ENCODE data around the gene GPRIN1. TPM values are rescaled to one million over a fixed set of nuclear protein-coding genes. Genes with fewer than 3 reads are reported as not detected.

The GPRIN1 gene
- total and polyA plus RNA-seq, 2 donors (not counting 1 experiment from before 2014, with no cell fraction given): 1.9 to 6.3 TPM

GRCh38 chr5:176589039-176589769 is 20.8 kb downstream of the GPRIN1 start:
- TF ChIP-seq EZH2 (IDR thresholded peaks at IDR 0.05; ENCODE audit: low read length, missing control alignments) (no peak), CTCF (conservative IDR thresholded peaks at IDR 0.05 in 1 of 2, IDR thresholded peaks at IDR 0.05 in 1 of 2; ENCODE audit: low read depth in 1 of 2, low read length in 2 of 2) (no peak)
- Histone ChIP-seq H3K4me1 (ENCODE audit: control insufficient read depth, extremely low read depth, insufficient read depth, low read length) (no peaks in the 10 kb centered on the region), H3K79me2 (ENCODE audit: control insufficient read depth, insufficient read depth, low read length) (no peaks in the 10 kb centered on the region), H3K27ac (ENCODE audit: insufficient read depth, low read length) (no peak overlapping the region), H2AFZ (ENCODE audit: low read length) (no peak overlapping the region), H3K36me3 (ENCODE audit: control insufficient read depth, insufficient read depth, low read length) (no peaks in the 10 kb centered on the region), H3K4me2 (ENCODE audit: extremely low read depth, insufficient read depth, low read length) (no peak overlapping the region), H3K9ac (ENCODE audit: insufficient read depth, low read length) (no peak overlapping the region), H3K27me3 (ENCODE audit: control insufficient read depth, insufficient read depth, low read length) (no peaks in the 10 kb centered on the region), H4K20me1 (ENCODE audit: control insufficient read depth, extremely low read depth, insufficient read depth, low read length) (no peaks in the 10 kb centered on the region), H3K9me3 (ENCODE audit: control insufficient read depth, insufficient read depth, low read depth, low read length) (no peaks in the 10 kb centered on the region), H3K4me3 (replicated peaks in 1 of 4; ENCODE audit: control extremely low read depth in 1 of 4, insufficient read depth in 1 of 4, low read depth in 3 of 4, low read length in 4 of 4) (no peak overlapping the region)
- no peak for DNase-seq (ENCODE audit: low read depth in 2 of 2)

GRCh38 chr5:176588297-176588696 is 21.7 kb downstream of the GPRIN1 start:
- Histone ChIP-seq H3K4me2 (ENCODE audit: extremely low read depth, insufficient read depth, low read length) (no peak overlapping the region), H3K27me3 (ENCODE audit: control insufficient read depth, insufficient read depth, low read length) (no peaks in the 10 kb centered on the region), H3K4me3 (replicated peaks in 1 of 4; ENCODE audit: control extremely low read depth in 1 of 4, insufficient read depth in 1 of 4, low read depth in 3 of 4, low read length in 4 of 4) (no peak overlapping the region), H4K20me1 (ENCODE audit: control insufficient read depth, extremely low read depth, insufficient read depth, low read length) (no peaks in the 10 kb centered on the region), H2AFZ (ENCODE audit: low read length) (no peak overlapping the region), H3K9me3 (ENCODE audit: control insufficient read depth, insufficient read depth, low read depth, low read length) (no peaks in the 10 kb centered on the region), H3K36me3 (ENCODE audit: control insufficient read depth, insufficient read depth, low read length) (no peaks in the 10 kb centered on the region), H3K27ac (ENCODE audit: insufficient read depth, low read length) (no peak overlapping the region), H3K9ac (ENCODE audit: insufficient read depth, low read length) (no peak overlapping the region), H3K79me2 (ENCODE audit: control insufficient read depth, insufficient read depth, low read length) (no peaks in the 10 kb centered on the region), H3K4me1 (ENCODE audit: control insufficient read depth, extremely low read depth, insufficient read depth, low read length) (no peaks in the 10 kb centered on the region)
- TF ChIP-seq CTCF (conservative IDR thresholded peaks at IDR 0.05 in 1 of 2, IDR thresholded peaks at IDR 0.05 in 1 of 2; ENCODE audit: low read depth in 1 of 2, low read length in 2 of 2): no peak
- no peak for DNase-seq (ENCODE audit: low read depth in 2 of 2)

- H3K4me1 ChIP-seq (ENCODE audit: control insufficient read depth, extremely low read depth, insufficient read depth, low read length): no peaks in the 10 kb centered on the region
These were observed 22.6 kb downstream of the GPRIN1 start for GRCh38 chr5:176587398-176587797.

More at GRCh38 chr5:176587398-176587797, 22.6 kb downstream of the GPRIN1 start:
- no peak for DNase-seq (ENCODE audit: low read depth in 2 of 2)
- Histone ChIP-seq H3K27me3 (ENCODE audit: control insufficient read depth, insufficient read depth, low read length) (no peaks in the 10 kb centered on the region), H3K79me2 (ENCODE audit: control insufficient read depth, insufficient read depth, low read length) (no peaks in the 10 kb centered on the region), H4K20me1 (ENCODE audit: control insufficient read depth, extremely low read depth, insufficient read depth, low read length) (no peaks in the 10 kb centered on the region), H3K36me3 (ENCODE audit: control insufficient read depth, insufficient read depth, low read length) (no peaks in the 10 kb centered on the region), H3K9ac (ENCODE audit: insufficient read depth, low read length) (no peak overlapping the region), H3K4me2 (ENCODE audit: extremely low read depth, insufficient read depth, low read length) (no peak overlapping the region), H3K9me3 (ENCODE audit: control insufficient read depth, insufficient read depth, low read depth, low read length) (no peaks in the 10 kb centered on the region), H3K27ac (ENCODE audit: insufficient read depth, low read length) (no peak overlapping the region), H3K4me3 (replicated peaks in 1 of 4; ENCODE audit: control extremely low read depth in 1 of 4, insufficient read depth in 1 of 4, low read depth in 3 of 4, low read length in 4 of 4) (no peak overlapping the region), H2AFZ (ENCODE audit: low read length) (no peak overlapping the region)
- TF ChIP-seq EZH2 (IDR thresholded peaks at IDR 0.05; ENCODE audit: low read length, missing control alignments) (no peak), CTCF (conservative IDR thresholded peaks at IDR 0.05 in 1 of 2, IDR thresholded peaks at IDR 0.05 in 1 of 2; ENCODE audit: low read depth in 1 of 2, low read length in 2 of 2) (no peak)

All from fibroblast of lung (primary cell).